Neural crest cell (in vitro differentiated cells): ENCODE data around the gene RAP1A. TPM values are rescaled to one million over a fixed set of nuclear protein-coding genes. Genes with fewer than 3 reads are reported as not detected.
A peak's percentile ranks its signal among the peaks of the same experiment; 100 is the strongest.

Experiments used
- DNase-seq: peaks from one replicate; pipeline ENCODE4 v3.0.0; 2021; ENCODE audit warnings: low read depth, mixed read lengths, low spot score
- H3K27ac Mint-ChIP-seq: one replicate; pipeline ENCODE4 v1.8.0; 2021; ENCODE audit warnings: mild to moderate bottlenecking, mixed read lengths; ENCODE audit not compliant: unreplicated experiment
- H3K27me3 Mint-ChIP-seq: 2 replicates; pipeline ENCODE4 v1.8.0; 2021; ENCODE audit warnings: low read depth, mild to moderate bottlenecking, mixed read lengths
- H3K36me3 Mint-ChIP-seq: 2 replicates; pipeline ENCODE4 v1.8.0; 2021; ENCODE audit warnings: low read depth, mild to moderate bottlenecking, mixed read lengths
- H3K4me1 Mint-ChIP-seq: 2 replicates; pipeline ENCODE4 v1.8.0; 2021; ENCODE audit warnings: mixed read lengths
- H3K4me3 Mint-ChIP-seq: one replicate; pipeline ENCODE4 v1.8.0; 2021; ENCODE audit warnings: mild to moderate bottlenecking, mixed read lengths
- H3K9me3 Mint-ChIP-seq: 2 replicates; pipeline ENCODE4 v1.8.0; 2021; ENCODE audit warnings: mixed read lengths
- total RNA-seq: library from RNA; stranded (reverse); gene quantifications from 2 replicates; pipeline ENCODE4 v1.2.1, GENCODE V29; 2021
- TF ChIP-seq, protein P1 (sequence below): fragments of 200-600 bp; sonication (generic); conservative IDR thresholded peaks from 2 replicates; pipeline ENCODE4 v1.5.0; 2021; ENCODE audit warnings: antibody characterized with exemption, mild to moderate bottlenecking

Gene RAP1A
- total RNA-seq, 1 donor from 2014 or later: 32.5 TPM

- TF ChIP-seq, protein P1, sequence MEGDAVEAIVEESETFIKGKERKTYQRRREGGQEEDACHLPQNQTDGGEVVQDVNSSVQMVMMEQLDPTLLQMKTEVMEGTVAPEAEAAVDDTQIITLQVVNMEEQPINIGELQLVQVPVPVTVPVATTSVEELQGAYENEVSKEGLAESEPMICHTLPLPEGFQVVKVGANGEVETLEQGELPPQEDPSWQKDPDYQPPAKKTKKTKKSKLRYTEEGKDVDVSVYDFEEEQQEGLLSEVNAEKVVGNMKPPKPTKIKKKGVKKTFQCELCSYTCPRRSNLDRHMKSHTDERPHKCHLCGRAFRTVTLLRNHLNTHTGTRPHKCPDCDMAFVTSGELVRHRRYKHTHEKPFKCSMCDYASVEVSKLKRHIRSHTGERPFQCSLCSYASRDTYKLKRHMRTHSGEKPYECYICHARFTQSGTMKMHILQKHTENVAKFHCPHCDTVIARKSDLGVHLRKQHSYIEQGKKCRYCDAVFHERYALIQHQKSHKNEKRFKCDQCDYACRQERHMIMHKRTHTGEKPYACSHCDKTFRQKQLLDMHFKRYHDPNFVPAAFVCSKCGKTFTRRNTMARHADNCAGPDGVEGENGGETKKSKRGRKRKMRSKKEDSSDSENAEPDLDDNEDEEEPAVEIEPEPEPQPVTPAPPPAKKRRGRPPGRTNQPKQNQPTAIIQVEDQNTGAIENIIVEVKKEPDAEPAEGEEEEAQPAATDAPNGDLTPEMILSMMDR: no peak
- H3K27ac Mint-ChIP-seq: no peak overlapping the region
- no peaks in the 10 kb centered on the region for H3K9me3 Mint-ChIP-seq
- no peak for DNase-seq
- no peaks in the 10 kb centered on the region for H3K36me3 Mint-ChIP-seq
- peaks cover 45% of the 10 kb centered on the region for H3K27me3 Mint-ChIP-seq
- no peaks in the 10 kb centered on the region for H3K4me1 Mint-ChIP-seq
- H3K4me3 Mint-ChIP-seq: no peak overlapping the region
Measured at GRCh38 chr1:111576547-111576946, 43.0 kb upstream of the RAP1A start.

- no peaks in the 10 kb centered on the region for H3K9me3 Mint-ChIP-seq
- no peak for DNase-seq
- no peaks in the 10 kb centered on the region for H3K4me1 Mint-ChIP-seq
- TF ChIP-seq, protein P1: no peak
- peaks cover 33% of the 10 kb centered on the region for H3K27me3 Mint-ChIP-seq
- no peaks in the 10 kb centered on the region for H3K36me3 Mint-ChIP-seq
- peak overlapping the region; percentile 1 for H3K27ac Mint-ChIP-seq
- no peak overlapping the region for H3K4me3 Mint-ChIP-seq
Measured at GRCh38 chr1:111577814-111578213, 41.8 kb upstream of the RAP1A start.

DNA sequence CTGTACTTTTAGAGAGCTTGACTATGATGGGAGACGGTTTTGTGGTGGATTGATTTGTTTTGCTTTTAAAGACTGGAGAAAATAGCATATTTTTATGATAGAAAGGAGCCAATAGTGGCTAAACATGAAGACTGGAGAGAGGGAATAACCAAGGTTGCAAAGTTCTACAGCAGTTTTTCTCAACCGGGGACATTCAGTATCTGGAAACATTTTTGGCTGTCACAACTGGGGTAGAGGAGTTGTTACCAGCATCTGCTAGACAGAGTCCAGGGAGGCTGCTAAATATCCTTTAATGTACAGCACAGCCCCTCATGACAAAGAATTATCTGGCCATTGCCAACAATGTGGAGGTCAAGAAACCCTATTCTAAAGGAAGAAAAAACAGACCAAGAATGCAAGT, 38.4 kb upstream of the RAP1A start:
- H3K27ac Mint-ChIP-seq: no peak overlapping the region
- no peaks in the 10 kb centered on the region for H3K36me3 Mint-ChIP-seq
- H3K4me1 Mint-ChIP-seq: no peaks in the 10 kb centered on the region
- peaks cover 26% of the 10 kb centered on the region for H3K27me3 Mint-ChIP-seq
- no peaks in the 10 kb centered on the region for H3K9me3 Mint-ChIP-seq
- TF ChIP-seq, protein P1: no peak
- no peak for DNase-seq
- no peak overlapping the region for H3K4me3 Mint-ChIP-seq

- no peaks in the 10 kb centered on the region for H3K36me3 Mint-ChIP-seq
- no peaks in the 10 kb centered on the region for H3K9me3 Mint-ChIP-seq
- TF ChIP-seq, protein P1: no peak
- H3K4me3 Mint-ChIP-seq: no peak overlapping the region
- no peak for DNase-seq
- H3K27me3 Mint-ChIP-seq: peaks cover 24% of the 10 kb centered on the region
- H3K27ac Mint-ChIP-seq: no peak overlapping the region
- H3K4me1 Mint-ChIP-seq: no peaks in the 10 kb centered on the region
Measured at GRCh38 chr1:111582016-111582415, 37.6 kb upstream of the RAP1A start.

- TF ChIP-seq, protein P1: no peak
- Mint-ChIP-seq H3K4me3 (no peak overlapping the region), H3K36me3 (no peaks in the 10 kb centered on the region), H3K4me1 (no peaks in the 10 kb centered on the region), H3K27me3 (peaks cover 21% of the 10 kb centered on the region), H3K27ac (no peak overlapping the region), H3K9me3 (no peaks in the 10 kb centered on the region)
- DNase-seq: no peak
Measured at GRCh38 chr1:111582644-111583618, 36.7 kb upstream of the RAP1A start.
